H1 (cell line): ENCODE measurements around the gene CHMP4A.

Experiments
- CHD2 ChIP-seq: IDR thresholded peaks from 2 replicates; pipeline ENCODE4 v1.6.1; 2012; ENCODE audit warnings: low read length, improper control_type of control experiment
- CTCF ChIP-seq, 3 experiments: IDR thresholded peaks; 1 replicate in 2 of 3; 2 replicates in 1 of 3; pipeline versions ENCODE4 v1.5.1 to v1.6.1; 2011; ENCODE audit warnings: low read length in 3 of 3, mild to moderate bottlenecking in 3 of 3, inconsistent platforms in 2 of 3, low read depth in 1 of 3, moderate library complexity in 1 of 3; ENCODE audit not compliant: insufficient read depth in 1 of 3; ENCODE audit errors: control extremely low read depth in 1 of 3
- EZH2 ChIP-seq: fragments of 200-600 bp; sonication (generic); IDR thresholded peaks from 2 replicates; pipeline ENCODE4 v1.7.1; 2012; ENCODE audit warnings: low read depth, mild to moderate bottlenecking, moderate library complexity, low read length, inconsistent platforms; ENCODE audit not compliant: severe bottlenecking
- FOSL1 ChIP-seq: IDR thresholded peaks from 2 replicates; pipeline ENCODE4 v1.6.1; 2011; ENCODE audit warnings: mild to moderate bottlenecking, low read depth, low read length, moderate library complexity; ENCODE audit not compliant: insufficient read depth
- JUN ChIP-seq: IDR thresholded peaks from 2 replicates; pipeline ENCODE4 v1.6.1; 2011; ENCODE audit warnings: low read depth, mild to moderate bottlenecking, improper control_type of control experiment, low read length
- MAFK ChIP-seq: IDR thresholded peaks from 2 replicates; pipeline ENCODE4 v1.6.1; 2012; ENCODE audit warnings: low read depth, mild to moderate bottlenecking, improper control_type of control experiment, low read length
- NRF1 ChIP-seq: IDR thresholded peaks from 2 replicates; pipeline ENCODE4 v1.6.1; 2011; ENCODE audit warnings: mild to moderate bottlenecking, low read depth, low read length, improper control_type of control experiment
- YY1 ChIP-seq: IDR thresholded peaks from 2 replicates; pipeline ENCODE4 v1.6.1; 2011; ENCODE audit warnings: low read depth, mild to moderate bottlenecking, low read length
- ZNF274 ChIP-seq: IDR thresholded peaks from 2 replicates; pipeline ENCODE4 v1.7.0; 2012; ENCODE audit warnings: low read length, borderline replicate concordance; ENCODE audit errors: extremely low read depth

- no peak for TF ChIP-seq EZH2
- no peak for TF ChIP-seq CTCF (IDR thresholded peaks at IDR 0.05; ENCODE audit: control extremely low read depth in 1 of 3, insufficient read depth in 1 of 3, low read depth in 1 of 3, low read length in 3 of 3)
- TF ChIP-seq ZNF274: no peak
- no peak for TF ChIP-seq NRF1
- no peak for TF ChIP-seq YY1
- TF ChIP-seq JUN: no peak
- TF ChIP-seq CHD2: no peak
- TF ChIP-seq FOSL1: no peak
- TF ChIP-seq MAFK: no peak
Measured at GRCh38 chr14:24253936-24254335, 40.6 kb upstream of the CHMP4A start.
